Stimulated activated CD4-positive, alpha-beta T cell treated with anti-CD3 and anti-CD28 coated beads, Interleukin-1b, Interleukin-23, amount 100 ng/mL, for 1 hour (primary cell): ENCODE measurements around the gene TPRA1.
"Not testable (repeated sequence)": the region's sequence is repeated elsewhere in the genome, so short reads cannot be mapped to it uniquely, and the experiment has no call there.

ENCODE experiments used
- DNase-seq, 2 donors: peaks; one replicate each; pipeline ENCODE4 v3.0.0-alpha.2; 2020; ENCODE audit warnings: low read depth in 2 of 2

Gene TPRA1

DNA sequence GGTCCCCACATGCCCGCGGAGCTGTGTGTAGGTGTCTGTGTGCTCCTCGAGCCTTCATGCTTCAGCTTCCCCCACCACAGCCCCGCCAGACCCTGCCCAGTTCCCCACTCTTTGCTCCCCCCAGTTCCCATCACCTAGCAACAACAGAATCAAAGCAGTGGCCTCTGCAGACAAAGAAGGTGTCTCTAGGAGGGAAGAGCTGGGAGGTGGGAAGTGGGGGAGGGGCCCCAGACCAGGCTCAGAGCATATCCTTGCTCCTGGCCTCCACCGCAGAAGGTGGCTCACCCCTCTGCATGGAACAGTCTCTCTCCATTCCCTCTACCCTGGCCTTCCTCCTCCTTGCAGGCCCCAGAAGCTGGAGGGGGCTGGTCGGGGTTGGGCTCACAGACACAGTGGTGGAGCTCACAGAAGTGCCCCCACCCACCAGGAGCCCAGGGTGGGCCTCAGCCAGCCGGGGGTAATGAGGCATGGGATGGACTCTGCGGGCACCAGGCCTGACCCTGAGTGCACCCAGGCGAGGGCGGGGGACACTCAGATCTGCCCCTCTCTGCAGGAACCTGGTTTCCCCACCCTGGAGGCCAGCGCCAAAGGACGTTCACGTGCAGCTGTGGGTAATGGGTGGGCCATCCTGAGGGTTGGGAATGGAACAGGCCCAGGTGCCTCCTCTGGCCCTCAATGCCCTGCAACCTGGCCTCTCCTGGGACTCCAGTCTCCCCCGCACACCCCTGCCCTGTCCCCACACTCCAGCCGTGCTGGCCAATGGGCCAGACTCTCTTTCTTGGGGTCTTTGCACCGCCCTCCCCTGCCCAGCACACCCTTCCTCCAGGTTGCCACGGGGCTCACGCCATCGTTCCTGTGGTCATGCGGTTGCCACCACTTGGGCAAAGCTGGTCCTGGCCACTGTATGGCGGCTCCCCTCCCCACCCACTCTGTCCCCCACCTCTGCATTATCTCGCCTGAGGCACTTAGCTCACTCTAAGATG lies 53.4 kb downstream of the TPRA1 start:
- DNase-seq = no peak

DNA sequence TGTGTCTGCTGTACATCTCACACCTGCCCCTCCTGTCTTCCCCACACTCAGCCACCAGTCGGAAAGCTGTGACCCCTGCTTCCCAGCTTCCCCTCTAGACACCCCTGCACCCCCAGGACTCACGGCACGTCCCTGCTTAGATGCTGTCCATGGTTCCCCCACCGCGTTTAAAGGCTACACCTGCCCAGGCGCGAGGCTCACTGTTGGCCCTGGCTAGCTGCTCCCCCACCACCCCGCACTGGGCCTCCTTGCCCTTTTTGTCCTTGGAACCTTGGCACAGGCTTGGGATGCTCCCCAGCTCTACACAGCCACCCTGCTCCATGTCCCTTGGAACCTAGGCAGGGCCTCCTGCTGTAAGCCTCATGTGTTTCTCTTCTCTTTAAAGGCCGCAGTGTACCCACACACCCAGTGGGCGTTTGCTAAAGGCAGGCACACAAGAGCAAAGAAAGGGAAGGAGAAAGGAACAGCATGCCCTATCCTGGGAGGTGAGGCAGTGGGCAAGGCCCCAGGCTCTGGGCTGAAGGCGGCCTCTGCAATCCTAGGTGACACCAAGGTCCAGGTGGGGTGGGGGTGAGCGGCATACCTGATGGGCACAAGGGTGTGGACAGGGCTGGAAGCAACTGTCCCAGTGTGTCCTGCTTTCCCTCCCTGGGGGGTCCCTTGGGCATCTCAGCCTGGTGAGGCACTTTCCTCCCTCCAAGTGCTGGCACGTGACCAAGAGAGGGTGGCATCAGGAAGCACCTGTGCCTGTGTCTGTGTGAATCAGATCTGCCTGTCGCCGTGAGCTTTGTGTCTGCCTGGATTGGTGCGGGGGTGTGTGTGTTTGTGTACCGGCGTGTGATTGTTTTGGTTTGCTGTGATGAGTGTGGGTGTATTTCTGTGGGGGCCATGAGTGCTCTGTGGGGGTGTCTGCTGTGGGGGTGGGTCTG lies 54.4 kb downstream of the TPRA1 start:
- DNase-seq = no peak

DNA sequence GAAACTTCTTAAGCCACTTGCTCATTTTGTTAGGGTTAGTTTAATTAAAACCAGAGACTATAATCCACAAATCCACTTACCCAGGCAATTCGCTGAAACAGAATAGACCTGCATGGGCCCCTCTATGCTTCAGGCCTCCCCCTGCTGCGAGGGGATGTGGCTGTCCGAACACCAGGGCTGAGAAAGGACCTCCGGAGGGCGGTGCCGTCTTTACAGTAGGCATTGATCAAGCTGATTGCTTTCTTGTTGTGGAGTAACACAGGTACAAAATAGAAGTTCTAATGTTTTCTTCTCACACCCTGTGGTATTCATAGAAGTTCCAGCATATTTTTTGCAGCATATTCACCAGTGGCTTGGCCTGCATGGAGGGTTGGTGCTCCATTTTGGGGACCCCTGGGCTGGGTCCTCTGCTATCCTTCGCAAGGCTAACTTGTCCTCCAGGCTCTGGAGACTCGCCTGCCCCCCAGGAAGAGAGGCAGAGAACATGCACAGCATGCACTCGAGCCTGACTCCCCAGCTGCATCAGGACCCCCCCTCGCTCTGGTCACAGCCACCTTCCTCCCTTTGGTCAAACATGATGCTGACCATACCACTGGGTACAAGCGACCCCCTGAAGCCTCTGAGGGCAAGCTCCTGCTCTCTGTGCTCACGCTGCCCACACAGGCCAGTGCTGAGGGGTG lies 55.3 kb downstream of the TPRA1 start:
- DNase-seq = no peak

GRCh38 chr3:127534564-127534963 lies 56.0 kb downstream of the TPRA1 start:
- DNase-seq = no peak

DNA sequence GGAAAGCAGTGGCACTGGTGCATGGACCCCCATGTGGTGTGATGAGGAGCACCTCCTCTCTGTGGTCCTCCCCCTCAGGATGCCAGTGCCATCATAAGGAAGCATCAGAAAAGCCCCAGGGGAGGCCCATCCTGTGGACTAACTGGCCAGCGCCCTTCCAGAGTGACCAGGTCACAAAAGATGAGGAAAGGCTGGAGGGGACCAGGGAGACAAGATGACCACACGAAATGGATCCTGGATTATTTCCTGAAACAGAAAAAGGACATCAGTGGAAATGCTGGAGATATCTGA lies 56.4 kb downstream of the TPRA1 start:
- DNase-seq = no peak

GRCh38 chr3:127532561-127533203 lies 57.9 kb downstream of the TPRA1 start:
- DNase-seq = no peak

GRCh38 chr3:127531821-127532220 lies 58.7 kb downstream of the TPRA1 start:
- DNase-seq = no peak

DNA sequence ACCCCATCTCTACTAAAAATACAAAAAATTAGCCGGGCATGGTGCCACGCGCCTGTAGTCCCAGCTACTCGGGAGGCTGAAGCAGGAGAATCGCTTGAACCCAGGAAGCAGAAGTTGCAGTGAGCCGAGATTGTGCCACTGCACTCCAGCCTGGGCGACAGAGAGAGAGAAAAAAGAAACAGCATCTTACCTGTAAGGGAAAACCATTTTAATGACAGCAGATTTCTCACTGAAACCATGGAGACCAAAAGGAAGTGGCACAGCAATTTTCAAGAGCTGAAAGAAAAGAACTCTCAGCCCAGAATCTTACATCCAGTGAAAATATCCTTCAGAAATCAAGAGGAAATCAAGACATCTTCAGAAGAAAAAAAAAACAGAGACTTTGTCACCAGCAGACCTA lies 59.7 kb downstream of the TPRA1 start:
- DNase-seq = not testable (repeated sequence)

DNA sequence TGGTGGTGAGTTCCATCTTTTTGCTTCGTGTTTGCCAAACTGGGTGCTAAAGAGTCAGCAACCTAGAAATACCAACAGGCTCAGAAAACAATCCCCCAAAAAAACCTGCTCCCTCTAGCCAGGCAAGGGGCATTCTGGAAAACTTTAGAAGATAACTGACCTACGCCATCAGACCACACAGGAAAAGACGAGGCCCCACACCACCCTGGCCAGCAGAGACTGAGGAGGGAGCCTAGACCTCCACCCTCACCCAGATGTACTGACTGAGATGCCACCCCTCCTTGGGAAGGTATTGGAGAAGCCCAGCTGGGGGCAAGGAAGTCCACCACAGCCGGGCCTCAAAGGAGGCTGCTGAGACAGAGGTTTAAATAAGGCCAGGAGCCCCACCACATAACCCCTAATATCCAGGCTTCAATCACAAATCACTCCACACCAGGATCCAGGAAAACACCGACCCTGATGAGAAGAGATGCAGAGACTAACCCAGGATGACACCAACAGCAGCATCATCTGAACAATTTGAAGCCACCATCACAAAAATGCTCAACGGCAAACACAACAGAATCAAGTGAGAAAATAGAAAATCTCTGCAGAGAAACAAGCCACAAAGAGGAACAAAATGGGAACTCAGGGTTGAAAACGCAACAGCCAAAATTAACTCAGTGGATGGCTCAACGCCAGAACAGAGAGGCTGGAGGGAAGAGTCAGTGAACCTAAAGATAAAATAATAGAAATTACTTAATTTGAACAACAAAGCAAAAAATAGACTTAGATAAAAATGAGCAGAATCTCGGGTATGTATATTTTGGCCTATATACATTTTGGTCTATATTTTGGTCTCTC lies 61.0 kb downstream of the TPRA1 start:
- DNase-seq = no peak

- no peak for DNase-seq
Observed at GRCh38 chr3:127525373-127525772, 65.2 kb downstream of the TPRA1 start.

- no peak for DNase-seq
Observed at GRCh38 chr3:127524296-127524896, 66.1 kb downstream of the TPRA1 start.
